Measurements from ENCODE around the gene MATN4. TPM values are rescaled to one million over a fixed set of nuclear protein-coding genes. Genes with fewer than 3 reads are reported as not detected.
A peak's percentile ranks its signal among the peaks of the same experiment; 100 is the strongest.

The MATN4 gene
- total and polyA plus RNA-seq, 2 of the 13 experiments (the other 11 are each of a cell fraction or from before 2014, with no cell fraction given): not detected

DNA sequence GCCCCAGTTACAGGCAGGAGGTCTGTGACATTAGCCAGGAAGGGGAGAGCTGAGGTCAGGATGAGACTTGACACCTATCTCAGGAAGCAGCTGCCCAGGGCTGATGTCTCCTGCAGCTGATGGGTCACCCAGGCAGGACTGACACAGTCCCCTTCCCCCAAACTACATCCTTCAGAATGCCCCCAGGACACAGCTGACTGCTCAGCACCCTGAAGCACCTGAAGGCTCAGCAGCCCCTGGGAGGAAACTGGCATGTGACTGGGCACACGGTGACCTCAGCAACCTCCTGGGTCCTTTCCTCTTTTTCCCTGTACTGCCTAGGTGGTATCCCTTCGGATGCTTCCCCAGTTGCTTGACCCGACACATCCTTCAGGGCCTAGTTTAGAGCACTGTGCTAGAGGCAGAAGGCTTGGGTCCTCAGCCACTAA lies 38.2 kb upstream of the MATN4 start (continued):
- TF ChIP-seq ETV5 (CRISPR knock-in tag; IDR thresholded peaks at IDR 0.05; ENCODE audit: borderline replicate concordance): peak; percentile 44; the same call in 1 of the 2 replicates
- TF ChIP-seq HDAC2 (CRISPR knock-in tag; IDR thresholded peaks at IDR 0.05): peak; percentile 27; the same call in 1 of the 2 replicates
- TF ChIP-seq SAP130 (CRISPR knock-in tag; IDR thresholded peaks at IDR 0.05; ENCODE audit: low read depth): peak; percentile 37; the same call in 1 of the 2 replicates
- TF ChIP-seq FOXK2 (IDR thresholded peaks at IDR 0.05): no peak
- TF ChIP-seq, protein P1, sequence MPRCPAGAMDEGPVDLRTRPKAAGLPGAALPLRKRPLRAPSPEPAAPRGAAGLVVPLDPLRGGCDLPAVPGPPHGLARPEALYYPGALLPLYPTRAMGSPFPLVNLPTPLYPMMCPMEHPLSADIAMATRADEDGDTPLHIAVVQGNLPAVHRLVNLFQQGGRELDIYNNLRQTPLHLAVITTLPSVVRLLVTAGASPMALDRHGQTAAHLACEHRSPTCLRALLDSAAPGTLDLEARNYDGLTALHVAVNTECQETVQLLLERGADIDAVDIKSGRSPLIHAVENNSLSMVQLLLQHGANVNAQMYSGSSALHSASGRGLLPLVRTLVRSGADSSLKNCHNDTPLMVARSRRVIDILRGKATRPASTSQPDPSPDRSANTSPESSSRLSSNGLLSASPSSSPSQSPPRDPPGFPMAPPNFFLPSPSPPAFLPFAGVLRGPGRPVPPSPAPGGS (CRISPR knock-in tag; IDR thresholded peaks at IDR 0.05): 0 out of 2 replicates have a peak, but pooled peaks have one; percentile 63
- TF ChIP-seq ARNT2 (CRISPR knock-in tag; IDR thresholded peaks at IDR 0.05; ENCODE audit: low read depth): 0 out of 2 replicates have a peak, but pooled peaks have one; percentile 12
- TF ChIP-seq DNMT1 (CRISPR knock-in tag; IDR thresholded peaks at IDR 0.05): 0 out of 2 replicates have a peak, but pooled peaks have one; percentile 31
- no peak for TF ChIP-seq SRF (IDR thresholded peaks at IDR 0.05; ENCODE audit: low read depth, low read length)
- no peak for TF ChIP-seq ZNF160 (CRISPR knock-in tag; IDR thresholded peaks at IDR 0.05)
- no peak for TF ChIP-seq ONECUT2 (CRISPR knock-in tag; IDR thresholded peaks at IDR 0.05)
- no peak for TF ChIP-seq ARNT (IDR thresholded peaks at IDR 0.05)
- TF ChIP-seq KAT2B (IDR thresholded peaks at IDR 0.05; ENCODE audit: borderline replicate concordance, low read depth, low read length): no peak
- peak; percentile 22; the same call in 1 of the 2 replicates for TF ChIP-seq ZNF441 (CRISPR knock-in tag; IDR thresholded peaks at IDR 0.05; ENCODE audit: borderline replicate concordance)
- peak; percentile 35; the same call in 1 of the 2 replicates for TF ChIP-seq ZSCAN25 (CRISPR knock-in tag; IDR thresholded peaks at IDR 0.05)
- no peak for TF ChIP-seq NR2F6 (IDR thresholded peaks at IDR 0.05)
- 0 out of 2 replicates have a peak, but pooled peaks have one; percentile 5 for TF ChIP-seq NR2F6 (CRISPR knock-in tag; IDR thresholded peaks at IDR 0.05)
- TF ChIP-seq ZNF792 (CRISPR knock-in tag; IDR thresholded peaks at IDR 0.05): peak; percentile 100
- TF ChIP-seq ZNF274 (CRISPR knock-in tag; IDR thresholded peaks at IDR 0.05): 0 out of 2 replicates have a peak, but pooled peaks have one; percentile 58
- TF ChIP-seq PPARG (CRISPR knock-in tag; conservative IDR thresholded peaks at IDR 0.05): 0 out of 2 replicates have a peak, but pooled peaks have one; percentile 8
- TF ChIP-seq RBFOX2 (IDR thresholded peaks at IDR 0.05; ENCODE audit: low read depth, low read length): 0 out of 2 replicates have a peak, but pooled peaks have one; percentile 1
- TF ChIP-seq, protein P2, sequence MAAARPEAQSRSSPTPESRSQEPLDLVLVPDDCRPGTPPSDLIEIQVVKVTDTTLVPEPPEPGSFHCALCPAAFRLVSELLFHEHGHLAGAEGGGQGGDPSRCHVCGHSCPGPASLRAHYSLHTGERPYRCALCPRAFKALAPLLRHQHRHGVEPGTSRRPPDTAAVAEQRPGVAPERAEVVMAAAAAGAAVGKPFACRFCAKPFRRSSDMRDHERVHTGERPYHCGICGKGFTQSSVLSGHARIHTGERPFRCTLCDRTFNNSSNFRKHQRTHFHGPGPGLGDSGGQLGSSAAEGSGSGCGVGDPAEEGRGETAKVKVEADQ (CRISPR knock-in tag; IDR thresholded peaks at IDR 0.05; ENCODE audit: borderline replicate concordance): peak; percentile 81
- TF ChIP-seq, protein P3, sequence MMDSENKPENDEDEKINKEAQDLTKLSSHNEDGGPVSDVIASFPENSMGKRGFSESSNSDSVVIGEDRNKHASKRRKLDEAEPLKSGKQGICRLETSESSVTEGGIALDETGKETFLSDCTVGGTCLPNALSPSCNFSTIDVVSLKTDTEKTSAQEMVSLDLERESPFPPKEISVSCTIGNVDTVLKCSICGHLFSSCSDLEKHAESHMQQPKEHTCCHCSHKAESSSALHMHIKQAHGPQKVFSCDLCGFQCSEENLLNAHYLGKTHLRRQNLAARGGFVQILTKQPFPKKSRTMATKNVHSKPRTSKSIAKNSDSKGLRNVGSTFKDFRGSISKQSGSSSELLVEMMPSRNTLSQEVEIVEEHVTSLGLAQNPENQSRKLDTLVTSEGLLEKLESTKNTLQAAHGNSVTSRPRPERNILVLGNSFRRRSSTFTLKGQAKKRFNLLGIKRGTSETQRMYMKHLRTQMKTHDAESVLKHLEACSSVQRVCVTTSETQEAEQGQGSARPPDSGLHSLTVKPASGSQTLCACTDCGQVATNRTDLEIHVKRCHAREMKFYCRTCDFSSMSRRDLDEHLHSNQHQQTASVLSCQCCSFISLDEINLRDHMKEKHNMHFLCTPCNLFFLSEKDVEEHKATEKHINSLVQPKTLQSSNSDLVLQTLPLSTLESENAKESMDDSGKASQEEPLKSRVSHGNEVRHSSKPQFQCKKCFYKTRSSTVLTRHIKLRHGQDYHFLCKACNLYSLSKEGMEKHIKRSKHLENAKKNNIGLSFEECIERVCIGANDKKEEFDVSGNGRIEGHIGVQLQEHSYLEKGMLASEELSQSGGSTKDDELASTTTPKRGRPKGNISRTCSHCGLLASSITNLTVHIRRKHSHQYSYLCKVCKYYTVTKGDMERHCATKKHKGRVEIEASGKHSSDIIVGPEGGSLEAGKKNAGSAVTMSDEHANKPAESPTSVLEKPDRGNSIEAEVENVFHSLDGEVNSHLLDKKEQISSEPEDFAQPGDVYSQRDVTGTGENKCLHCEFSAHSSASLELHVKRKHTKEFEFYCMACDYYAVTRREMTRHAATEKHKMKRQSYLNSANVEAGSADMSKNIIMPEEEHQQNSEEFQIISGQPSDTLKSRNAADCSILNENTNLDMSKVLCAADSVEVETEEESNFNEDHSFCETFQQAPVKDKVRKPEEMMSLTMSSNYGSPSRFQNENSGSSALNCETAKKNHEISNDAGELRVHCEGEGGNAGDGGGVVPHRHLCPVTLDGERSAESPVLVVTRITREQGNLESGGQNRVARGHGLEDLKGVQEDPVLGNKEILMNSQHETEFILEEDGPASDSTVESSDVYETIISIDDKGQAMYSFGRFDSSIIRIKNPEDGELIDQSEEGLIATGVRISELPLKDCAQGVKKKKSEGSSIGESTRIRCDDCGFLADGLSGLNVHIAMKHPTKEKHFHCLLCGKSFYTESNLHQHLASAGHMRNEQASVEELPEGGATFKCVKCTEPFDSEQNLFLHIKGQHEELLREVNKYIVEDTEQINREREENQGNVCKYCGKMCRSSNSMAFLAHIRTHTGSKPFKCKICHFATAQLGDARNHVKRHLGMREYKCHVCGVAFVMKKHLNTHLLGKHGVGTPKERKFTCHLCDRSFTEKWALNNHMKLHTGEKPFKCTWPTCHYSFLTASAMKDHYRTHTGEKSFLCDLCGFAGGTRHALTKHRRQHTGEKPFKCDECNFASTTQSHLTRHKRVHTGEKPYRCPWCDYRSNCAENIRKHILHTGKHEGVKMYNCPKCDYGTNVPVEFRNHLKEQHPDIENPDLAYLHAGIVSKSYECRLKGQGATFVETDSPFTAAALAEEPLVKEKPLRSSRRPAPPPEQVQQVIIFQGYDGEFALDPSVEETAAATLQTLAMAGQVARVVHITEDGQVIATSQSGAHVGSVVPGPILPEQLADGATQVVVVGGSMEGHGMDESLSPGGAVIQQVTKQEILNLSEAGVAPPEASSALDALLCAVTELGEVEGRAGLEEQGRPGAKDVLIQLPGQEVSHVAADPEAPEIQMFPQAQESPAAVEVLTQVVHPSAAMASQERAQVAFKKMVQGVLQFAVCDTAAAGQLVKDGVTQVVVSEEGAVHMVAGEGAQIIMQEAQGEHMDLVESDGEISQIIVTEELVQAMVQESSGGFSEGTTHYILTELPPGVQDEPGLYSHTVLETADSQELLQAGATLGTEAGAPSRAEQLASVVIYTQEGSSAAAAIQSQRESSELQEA (CRISPR knock-in tag; IDR thresholded peaks at IDR 0.05; ENCODE audit: not compliant biosample characterization): peak; percentile 62
- TF ChIP-seq ZNF225 (CRISPR knock-in tag; IDR thresholded peaks at IDR 0.05): 0 out of 2 replicates have a peak, but pooled peaks have one; percentile 33
